Stomach (tissue), 4 donors: ENCODE measurements around the gene LRRC8B.

Experiments
- CTCF ChIP-seq, 7 experiments: fragments of 450-650 bp in 4 of 7; fragments of 200-600 bp in 3 of 7; sonication (generic) in 3 of 7; IDR thresholded peaks; one replicate each; pipeline ENCODE4 v1.5.1; 2016 to 2019; ENCODE audit warnings: antibody characterized with exemption in 7 of 7, control low read depth in 2 of 7, mild to moderate bottlenecking in 1 of 7
- EP300 ChIP-seq: sonication (generic); formaldehyde crosslinking; IDR thresholded peaks from one replicate; pipeline ENCODE4 v1.6.1; 2017; ENCODE audit warnings: antibody characterized with exemption

DNA sequence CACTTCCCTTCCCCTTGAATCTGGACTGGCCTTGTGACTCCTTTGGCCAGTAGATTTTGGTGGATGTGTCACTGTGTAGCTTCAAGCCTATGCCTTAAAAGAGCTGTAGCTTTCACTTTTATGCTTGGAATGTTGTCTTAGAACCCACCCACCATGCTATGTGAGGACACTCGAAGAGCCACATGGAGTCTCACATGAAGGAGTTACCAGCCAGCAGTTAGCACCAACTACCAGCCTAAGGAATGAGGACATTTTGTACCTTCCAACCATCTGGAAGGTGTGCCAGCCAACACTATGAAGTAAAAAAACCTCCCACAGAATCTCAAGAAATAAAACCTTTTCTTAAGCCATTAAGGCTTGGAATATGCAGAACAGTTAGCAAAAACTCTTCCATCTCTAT lies 50.6 kb downstream of the LRRC8B start:
- TF ChIP-seq EP300: no peak
- TF ChIP-seq CTCF (IDR thresholded peaks at IDR 0.05): no peak
